Left lobe of liver (tissue), 2 donors: ENCODE results near the gene ULK1. TPM values are rescaled to one million over a fixed set of nuclear protein-coding genes. Genes with fewer than 3 reads are reported as not detected.

Experiments
- ATAC-seq: fragments of 200-7000 bp; cut with Tn5 transposase; one replicate; pipeline ENCODE4 v1.9.1; 2020; ENCODE audit warnings: mild to moderate bottlenecking, moderate library complexity
- DNase-seq: peaks from one replicate; pipeline ENCODE4 v3.0.0-alpha.2; 2020; ENCODE audit warnings: low spot score
- total RNA-seq: library from RNA; stranded (reverse); gene quantifications from one replicate; pipeline ENCODE4 v1.2.1, GENCODE V29; 2021
- donor health status: DM: no; HTN: no; CAD: no; lungs with moderate emphysema.
- donor health status: DM: no; HTN: yes; CAD: no.

Gene ULK1
- total RNA-seq, 1 donor from 2014 or later = 40.3 TPM

DNA sequence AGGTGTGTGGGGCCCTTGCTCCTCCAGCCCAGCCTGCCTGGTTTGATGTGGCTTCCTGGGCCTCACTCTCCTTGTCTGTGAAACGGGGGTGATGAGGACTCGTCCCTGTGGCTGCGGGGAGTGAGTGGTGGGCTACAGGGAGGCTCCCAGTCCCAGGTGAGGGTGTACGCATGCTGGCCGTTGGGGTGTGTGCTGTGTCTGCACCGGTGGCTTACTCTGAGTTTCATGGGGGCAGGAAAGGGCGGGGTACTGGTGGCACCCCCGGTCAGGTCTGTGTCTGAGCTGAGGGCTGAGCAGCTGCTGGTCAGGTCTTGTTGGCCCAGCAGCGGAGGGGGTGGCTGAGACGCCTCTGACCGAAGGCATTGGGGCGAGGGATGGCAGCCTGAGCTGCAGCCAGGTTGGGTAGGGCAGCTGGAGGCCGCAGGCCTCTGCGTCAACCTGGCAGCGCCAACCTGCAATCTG, 11.2 kb downstream of the ULK1 start:
- DNase-seq = no peak
- ATAC-seq = no peak

DNA sequence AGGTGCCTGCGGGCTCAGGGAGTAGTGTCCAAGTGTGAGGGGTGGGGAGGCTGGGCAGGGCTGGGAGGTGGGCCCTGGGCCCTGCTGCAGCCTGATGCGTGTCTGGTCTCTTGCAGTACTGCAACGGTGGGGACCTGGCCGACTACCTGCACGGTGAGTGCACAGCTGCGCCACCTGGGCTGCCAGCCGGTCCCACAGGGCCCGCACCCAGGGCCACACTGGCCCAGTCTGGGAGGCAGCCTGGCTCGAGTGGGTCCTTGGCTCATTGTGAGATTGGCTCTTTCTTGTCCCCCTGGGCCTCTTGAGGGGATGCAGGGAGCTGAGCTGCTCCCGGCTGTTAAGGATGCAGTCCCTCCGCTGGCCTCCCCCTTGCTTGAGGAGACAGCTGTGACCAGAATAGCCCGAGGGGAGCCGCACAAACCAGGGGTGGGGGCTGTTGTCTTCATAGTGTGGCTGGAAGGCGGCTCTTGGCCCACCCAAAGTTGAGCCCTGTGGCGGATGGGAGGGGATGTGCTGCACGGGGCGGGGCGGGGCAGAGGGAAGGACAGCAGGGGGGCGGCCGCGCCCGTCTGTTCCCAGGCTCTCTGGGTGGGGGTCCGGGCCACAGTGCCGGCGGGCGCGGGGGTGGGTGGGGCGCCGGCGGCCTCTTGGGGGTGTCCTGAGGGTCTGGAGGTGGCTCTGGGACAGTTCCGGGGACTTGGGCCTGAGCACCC, 13.1 kb downstream of the ULK1 start:
- DNase-seq = no peak
- no peak for ATAC-seq

DNA sequence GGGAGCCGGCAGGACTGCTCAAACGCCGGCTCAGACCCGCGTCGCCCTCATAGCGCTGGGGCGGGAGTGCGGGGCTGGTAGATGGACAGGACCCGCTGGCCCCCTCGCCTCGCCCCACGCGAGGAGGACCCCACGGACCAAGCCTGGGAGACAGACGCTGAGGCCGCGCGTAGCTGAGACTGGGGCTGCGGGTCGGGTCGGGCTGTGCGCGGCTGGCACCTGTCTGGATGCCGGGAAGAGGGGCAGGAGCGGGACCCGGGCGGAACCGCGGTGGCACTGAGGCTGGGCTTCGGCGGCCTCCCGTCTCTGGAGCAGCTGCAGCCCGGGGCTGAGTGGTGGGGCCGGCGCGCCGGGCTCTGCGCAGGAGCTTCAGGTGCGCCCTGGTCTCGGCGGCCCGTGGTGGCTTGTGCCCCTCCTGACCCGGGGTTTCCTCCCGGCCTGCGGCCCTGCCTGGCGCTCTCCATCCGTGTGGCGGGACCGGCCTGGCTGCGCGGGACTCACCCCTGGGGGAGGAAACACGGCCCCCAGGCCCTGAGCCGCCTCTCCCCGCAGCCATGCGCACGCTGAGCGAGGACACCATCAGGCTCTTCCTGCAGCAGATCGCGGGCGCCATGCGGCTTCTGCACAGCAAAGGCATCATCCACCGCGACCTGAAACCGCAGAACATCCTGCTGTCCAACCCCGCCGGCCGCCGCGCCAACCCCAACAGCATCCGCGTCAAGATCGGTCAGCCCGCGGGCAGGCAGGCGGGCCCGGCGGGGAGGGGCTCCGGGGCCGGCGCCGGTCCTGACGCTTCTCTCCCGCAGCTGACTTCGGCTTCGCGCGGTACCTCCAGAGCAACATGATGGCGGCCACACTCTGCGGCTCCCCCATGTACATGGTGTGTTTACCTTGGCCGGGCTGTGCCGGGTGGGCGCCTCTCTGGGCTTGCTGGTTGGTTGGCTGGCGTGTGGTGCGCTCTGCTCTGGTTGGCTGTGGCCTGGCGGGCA, 14.0 kb downstream of the ULK1 start:
- no peak for DNase-seq

DNA sequence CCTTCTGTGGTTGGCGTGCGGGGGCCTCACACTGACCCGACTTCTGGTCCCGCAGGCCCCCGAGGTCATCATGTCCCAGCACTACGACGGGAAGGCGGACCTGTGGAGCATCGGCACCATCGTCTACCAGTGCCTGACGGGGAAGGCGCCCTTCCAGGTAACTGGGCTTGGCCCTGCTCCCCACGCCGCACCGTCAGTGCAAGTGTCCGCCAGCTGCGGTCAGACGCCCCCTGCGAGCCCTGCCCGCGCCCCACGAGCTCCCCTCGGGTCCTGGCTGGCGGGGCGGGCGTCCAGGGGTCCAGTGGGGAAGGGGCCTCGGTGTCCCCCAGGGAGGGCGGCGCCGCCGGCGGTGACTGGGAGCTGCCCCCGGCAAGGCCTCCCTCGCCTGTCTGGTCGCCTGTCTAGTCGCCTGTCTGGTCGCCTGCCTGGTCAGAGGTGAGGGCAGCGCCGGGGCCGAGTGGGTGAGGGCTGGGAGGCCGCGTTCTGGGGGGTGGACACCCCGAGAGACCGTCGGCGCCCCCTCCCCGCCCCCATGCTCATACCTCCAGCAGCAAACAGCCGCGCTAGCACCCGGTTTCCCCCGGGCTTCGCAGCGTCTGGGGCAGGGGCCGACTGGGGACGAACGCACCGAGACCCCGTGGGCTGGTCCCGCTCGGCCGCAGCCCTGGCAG, 14.8 kb downstream of the ULK1 start:
- ATAC-seq (no peak), DNase-seq (no peak)

More for the DNA sequence above, 14.0 kb downstream of the ULK1 start:
- ATAC-seq = no peak

DNA sequence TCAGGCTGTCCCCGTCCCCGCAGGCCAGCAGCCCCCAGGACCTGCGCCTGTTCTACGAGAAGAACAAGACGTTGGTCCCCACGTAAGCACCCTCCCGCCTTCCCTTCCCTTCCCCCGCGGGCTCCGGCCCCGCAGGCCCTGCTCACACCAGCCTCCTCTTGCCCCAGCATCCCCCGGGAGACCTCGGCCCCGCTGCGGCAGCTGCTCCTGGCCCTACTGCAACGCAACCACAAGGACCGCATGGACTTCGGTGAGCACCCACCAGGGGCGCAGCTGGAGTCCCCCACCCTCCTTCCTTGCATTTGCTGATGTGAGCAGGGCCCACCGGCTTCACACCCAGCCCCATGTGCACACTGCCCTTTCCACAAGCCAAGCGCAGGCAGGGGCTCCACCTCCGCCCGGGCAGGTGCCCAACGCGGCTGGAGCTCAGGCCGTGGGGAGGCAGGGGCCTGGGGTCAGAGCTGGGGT, 15.4 kb downstream of the ULK1 start:
- ATAC-seq (no peak), DNase-seq (no peak)

DNA sequence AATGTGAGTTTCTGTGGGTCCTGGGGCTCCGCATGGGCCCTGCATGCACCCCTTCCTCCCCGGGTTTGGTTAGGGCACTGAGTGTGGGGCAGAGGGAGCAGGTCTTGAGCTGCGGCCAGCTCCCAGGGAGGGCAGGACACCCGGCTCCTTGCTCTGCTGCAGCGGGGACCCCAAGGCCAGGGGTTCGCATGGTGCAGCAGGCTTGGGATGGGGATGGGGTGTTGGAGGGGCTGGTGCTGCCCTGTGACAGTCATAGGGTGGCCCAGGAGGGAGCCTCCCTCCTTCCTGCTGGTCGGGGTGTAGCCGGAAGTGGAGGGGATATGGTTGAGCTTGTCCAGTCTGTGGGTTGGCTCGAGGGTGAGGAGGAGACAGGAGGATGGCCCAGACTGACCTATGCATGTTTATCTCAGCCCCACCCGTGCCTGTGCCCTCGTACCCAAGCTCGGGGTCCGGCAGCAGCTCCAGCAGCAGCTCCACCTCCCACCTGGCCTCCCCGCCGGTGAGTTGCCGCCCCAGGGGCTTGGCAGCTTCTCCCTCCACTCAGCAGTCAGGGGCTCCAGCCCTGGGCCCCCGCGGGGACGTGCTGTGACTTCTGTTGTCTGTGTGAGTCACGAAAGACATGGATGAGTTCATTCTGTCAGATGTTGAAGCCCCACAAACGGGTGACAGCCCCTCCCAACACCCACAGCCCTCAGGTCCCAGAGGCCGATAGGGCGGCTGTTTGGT, 16.0 kb downstream of the ULK1 start:
- no peak for ATAC-seq
- DNase-seq = no peak

DNA sequence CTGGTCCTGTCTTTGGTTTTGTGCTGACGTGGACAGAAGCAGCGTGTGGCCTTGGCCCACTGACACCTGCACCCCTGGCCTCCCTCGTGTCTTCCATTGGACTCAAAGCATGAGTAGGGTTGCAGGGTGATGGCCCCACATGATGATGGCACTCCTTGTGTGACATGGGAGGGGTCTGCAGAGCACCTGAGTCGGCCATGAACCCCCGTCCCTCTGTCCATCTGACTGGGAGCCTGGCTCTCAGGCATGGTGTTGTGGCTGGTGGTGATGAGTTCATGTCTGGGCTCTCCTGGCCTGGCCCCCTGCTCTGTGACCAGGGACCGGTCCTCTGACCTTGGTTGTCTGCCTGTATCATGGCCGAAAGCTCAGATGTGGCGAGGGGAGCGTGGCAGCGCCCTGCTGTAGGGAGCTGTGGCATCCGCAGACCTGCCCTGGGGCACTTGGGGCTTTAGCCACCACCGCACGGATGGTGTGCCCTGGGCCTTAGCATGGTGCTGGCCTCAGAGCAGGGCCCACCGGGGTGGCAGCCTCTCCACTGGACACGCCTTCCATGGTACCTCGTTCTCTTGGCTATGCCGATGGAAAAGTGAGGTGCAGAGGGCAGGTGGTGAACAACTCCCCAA, 16.7 kb downstream of the ULK1 start:
- DNase-seq = no peak
- ATAC-seq = no peak

DNA sequence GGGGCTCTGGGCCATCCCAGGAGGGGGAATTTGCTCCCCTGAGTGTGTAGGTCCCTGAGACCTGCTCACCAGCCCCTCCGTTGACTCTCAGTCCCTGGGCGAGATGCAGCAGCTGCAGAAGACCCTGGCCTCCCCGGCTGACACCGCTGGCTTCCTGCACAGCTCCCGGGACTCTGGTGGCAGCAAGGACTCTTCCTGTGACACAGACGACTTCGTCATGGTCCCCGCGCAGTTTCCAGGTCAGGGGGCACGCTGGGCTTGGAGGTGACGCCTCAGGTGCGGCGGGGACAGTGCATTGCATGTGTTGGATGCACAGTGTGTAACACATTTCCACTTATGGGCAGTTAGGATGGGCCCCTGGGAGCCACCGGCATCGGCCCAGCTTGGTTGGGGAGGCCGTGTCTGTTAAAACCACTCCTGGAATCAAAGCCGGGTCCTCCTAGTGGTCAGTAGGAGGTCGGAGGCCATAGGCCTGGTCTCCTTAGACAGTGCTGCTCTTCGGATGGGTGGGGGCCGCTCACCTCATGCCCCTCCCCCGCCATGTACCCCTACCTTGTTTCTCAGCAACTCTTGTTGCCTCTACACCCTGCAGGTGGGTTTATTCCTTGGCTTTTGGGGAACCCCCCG, 17.5 kb downstream of the ULK1 start:
- DNase-seq = no peak
- ATAC-seq = no peak

DNA sequence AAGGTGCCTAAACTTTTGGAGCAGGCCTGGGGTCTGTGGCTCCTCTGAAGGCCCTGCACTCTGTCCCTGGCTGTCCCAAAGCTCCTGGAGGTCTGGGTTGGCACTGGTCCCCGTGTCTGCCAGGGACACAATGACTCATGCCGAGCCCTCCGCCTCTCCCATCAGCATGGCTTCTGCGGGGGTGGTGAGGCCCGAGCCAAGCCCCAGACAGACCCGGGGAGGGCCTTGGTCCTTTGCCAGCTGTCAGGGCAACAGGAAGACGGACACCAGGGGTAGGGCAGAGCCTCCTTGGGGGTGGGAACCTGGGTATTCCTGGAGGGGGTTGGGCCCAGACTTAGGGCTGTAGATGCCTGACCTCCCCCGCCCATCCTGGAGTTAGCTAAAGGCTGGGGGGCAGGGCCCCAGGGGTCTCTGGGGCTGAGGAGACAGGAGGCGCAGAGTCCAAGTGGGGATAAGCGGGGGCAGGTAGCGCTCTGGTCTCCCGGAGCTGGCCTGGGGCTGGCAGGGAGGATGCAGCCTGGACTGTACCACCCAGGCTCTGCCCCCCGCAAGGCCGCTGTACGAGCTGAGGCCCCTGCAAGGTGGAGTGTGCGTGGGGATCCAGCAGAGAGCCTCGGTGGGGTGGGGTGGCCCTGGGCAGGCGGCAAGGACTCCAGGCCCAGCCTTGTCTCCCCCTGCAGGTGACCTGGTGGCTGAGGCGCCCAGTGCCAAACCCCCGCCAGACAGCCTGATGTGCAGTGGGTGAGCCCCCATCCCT, 18.3 kb downstream of the ULK1 start:
- DNase-seq (no peak), ATAC-seq (peak; percentile 15)

DNA sequence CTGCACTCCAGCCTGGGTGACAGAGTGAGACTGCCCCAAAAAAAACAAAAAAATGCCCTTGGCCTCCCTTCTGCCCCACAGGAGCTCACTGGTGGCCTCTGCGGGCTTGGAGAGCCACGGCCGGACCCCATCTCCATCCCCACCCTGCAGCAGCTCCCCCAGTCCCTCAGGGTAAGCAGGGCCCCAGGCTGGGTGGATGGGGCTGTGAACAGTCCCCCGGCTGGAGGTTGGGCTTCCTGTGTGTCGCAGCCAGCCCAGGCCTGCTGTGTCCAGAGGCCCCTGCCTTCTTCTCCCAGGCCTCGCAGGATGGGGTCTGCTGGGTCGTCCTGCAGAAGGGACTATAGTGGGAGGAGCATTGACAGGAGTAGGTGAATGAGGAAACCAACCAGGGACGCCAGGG, 19.2 kb downstream of the ULK1 start:
- DNase-seq = no peak
- ATAC-seq = no peak

DNA sequence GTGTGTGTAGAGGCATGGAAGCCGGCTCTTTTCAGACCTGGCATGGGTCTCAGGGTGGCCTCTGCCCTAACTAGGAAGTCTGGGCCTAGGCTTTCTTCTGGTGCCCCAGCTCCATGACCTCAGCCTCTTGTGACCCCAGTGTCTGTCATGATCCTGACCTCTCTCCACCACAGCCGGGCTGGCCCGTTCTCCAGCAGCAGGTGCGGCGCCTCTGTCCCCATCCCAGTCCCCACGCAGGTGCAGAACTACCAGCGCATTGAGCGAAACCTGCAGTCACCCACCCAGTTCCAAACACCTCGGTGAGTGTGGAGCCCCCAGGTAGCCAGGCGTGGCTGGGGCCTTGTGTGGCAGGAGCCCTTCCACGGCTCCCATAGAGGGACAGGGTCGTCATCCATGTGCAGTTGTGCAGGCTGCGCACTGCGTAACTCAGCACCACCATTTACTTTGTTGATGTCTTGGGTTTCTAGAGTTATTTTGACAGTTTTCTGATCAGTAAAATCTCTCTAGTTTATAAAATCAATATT, 19.8 kb downstream of the ULK1 start:
- ATAC-seq = no peak
- no peak for DNase-seq

DNA sequence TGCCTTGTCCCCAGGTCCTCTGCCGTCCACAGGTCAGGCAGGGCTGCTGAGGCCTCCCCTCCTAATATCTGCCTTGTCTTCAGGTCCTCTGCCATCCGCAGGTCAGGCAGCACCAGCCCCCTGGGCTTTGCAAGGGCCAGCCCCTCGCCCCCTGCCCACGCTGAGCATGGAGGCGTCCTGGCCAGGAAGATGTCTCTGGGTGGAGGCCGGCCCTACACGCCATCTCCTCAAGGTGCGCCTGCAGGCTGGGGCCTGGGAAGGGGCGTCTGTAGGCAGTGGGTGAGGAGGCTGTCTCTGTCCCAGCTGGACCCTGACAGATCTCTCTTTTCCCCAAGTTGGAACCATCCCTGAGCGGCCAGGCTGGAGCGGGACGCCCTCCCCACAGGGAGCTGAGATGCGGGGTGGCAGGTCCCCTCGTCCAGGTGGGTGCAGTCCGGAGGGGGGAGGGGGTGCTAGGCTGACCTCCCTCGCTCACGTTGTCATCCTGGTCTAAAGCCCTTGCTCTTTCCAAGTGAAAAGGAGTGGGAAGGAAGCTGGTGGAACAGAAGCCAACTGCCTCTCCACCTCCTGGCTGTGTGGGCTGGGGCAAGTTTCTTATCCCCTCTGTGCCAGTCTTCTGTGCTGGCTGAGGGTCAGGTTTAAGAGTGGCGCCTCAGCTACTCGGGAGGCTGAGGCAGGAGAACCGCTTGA, 20.7 kb downstream of the ULK1 start:
- no peak for DNase-seq
- ATAC-seq = no peak

DNA sequence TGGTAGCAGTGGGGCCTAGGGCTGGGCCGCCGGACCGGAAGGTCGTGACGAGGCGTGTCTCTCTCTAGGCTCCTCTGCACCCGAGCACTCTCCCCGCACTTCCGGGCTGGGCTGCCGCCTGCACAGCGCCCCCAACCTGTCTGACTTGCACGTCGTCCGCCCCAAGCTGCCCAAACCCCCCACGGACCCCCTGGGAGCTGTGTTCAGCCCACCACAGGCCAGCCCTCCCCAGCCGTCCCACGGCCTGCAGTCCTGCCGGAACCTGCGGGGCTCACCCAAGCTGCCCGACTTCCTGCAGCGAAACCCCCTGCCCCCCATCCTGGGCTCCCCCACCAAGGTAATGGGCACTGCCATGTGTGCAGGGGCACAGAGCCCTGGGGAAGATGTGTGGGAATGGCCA, 21.4 kb downstream of the ULK1 start:
- DNase-seq (no peak), ATAC-seq (no peak)

DNA sequence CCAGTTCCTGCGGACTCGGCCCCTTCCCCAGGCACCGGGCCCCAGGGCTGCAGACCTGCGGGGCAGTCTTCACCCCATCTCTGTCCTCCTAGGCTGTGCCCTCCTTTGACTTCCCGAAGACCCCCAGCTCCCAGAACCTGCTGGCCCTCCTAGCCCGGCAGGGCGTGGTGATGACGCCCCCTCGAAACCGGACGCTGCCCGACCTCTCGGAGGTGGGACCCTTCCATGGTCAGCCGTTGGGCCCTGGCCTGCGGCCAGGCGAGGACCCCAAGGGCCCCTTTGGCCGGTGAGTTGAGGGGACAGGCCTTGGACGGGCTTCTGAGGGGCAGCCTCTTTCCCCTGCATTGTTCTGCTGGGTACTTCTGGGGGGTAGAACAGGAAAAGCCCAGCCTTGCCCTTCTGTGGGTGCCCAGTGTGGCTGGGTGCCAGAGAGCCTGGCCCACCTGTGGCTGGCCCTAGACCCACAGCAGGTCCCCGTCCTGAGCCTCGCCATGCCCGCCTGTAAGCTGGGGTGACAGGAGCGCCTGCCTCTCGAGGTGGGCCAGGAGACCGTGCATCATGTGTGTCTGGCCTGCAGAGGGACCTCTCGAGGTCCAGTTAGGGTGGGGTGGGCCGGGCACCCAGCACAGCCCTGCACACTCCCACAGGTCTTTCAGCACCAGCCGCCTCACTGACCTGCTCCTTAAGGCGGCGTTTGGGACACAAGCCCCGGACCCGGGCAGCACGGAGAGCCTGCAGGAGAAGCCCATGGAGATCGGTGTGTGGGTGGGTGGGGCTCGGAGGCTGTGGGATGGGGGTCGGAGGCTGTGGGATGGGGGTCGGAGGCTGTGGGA, 22.1 kb downstream of the ULK1 start:
- DNase-seq = no peak

DNA sequence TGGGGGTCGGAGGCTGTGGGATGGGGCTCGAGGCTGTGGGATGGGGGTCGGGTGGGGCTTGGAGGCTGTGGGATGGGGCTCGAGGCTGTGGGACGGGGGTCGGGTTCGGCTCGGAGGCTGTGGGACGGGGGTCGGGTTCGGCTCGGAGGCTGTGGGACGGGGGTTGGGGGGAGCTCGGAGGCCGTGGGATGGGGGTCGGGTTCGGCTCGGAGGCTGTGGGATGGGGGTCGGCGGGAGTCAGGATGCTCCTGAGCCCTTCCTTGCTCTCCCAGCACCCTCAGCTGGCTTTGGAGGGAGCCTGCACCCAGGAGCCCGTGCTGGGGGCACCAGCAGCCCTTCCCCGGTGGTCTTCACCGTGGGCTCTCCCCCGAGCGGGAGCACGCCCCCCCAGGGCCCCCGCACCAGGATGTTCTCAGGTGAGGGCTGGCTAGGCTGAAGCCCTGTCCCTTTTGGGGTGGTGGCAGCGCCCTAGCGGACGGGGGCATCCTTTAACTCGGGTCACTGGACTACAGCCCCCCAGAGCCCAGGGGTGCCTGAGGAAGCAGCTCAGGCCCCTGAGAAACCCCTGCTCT, 22.8 kb downstream of the ULK1 start:
- no peak for DNase-seq
- no peak for ATAC-seq

More for the DNA sequence above, 22.1 kb downstream of the ULK1 start:
- no peak for ATAC-seq

DNA sequence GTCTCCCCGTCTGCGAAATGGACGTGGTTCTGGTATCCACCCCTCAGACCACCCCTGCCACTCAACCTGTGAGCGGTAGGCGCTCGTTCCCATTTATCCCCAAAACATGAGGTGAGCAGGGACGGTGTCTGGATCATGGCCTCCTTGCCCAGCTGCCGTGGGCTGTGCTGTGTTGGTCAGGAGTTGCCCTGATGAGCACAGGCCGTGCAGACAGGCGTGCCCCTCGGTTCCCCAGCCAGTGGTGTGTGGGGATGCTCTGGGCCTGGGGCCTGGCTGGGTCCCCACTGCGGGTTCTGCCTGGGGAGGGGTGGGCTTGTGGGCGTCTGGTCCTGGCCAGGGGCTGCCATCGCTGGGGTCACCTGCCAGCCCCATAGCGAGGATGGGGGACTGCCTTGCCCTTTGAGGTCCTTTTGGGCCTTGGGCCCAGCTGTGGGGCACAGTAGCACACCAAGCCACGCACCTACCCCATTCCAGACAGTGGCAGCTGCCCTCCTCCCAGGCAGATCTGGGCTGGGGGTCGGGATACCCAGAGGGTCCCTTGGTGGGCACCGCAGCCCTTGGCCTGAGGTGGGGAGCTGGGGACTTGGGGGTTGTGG, 23.4 kb downstream of the ULK1 start:
- ATAC-seq (no peak), DNase-seq (no peak)
